Ishikawa (cell line): Measurements from ENCODE around the gene FAM171A1.

Experiments used
- CEBPB ChIP-seq: IDR thresholded peaks from 2 replicates; pipeline ENCODE4 v1.6.1; 2012
- EGR1 ChIP-seq: IDR thresholded peaks from 2 replicates; pipeline ENCODE4 v1.6.1; 2012
- EP300 ChIP-seq: IDR thresholded peaks from 2 replicates; pipeline ENCODE4 v1.6.1; 2012; ENCODE audit warnings: borderline replicate concordance
- MAX ChIP-seq: IDR thresholded peaks from 2 replicates; pipeline ENCODE4 v1.6.1; 2012
- NFIC ChIP-seq: IDR thresholded peaks from 2 replicates; pipeline ENCODE4 v1.6.1; 2012
- REST ChIP-seq: IDR thresholded peaks from 2 replicates; pipeline ENCODE4 v1.6.1; 2012; ENCODE audit warnings: low read depth, mild to moderate bottlenecking
- TAF1 ChIP-seq: IDR thresholded peaks from 2 replicates; pipeline ENCODE4 v1.6.1; 2012; ENCODE audit warnings: low read depth, mild to moderate bottlenecking
- TEAD4 ChIP-seq: IDR thresholded peaks from 2 replicates; pipeline ENCODE4 v1.6.1; 2012
- YY1 ChIP-seq: IDR thresholded peaks from 2 replicates; pipeline ENCODE4 v1.6.1; 2012; ENCODE audit warnings: low read depth
- ZBTB7A ChIP-seq: IDR thresholded peaks from 2 replicates; pipeline ENCODE4 v1.6.1; 2012; ENCODE audit warnings: low read depth

- TF ChIP-seq REST, result no peak
- TF ChIP-seq TEAD4, result no peak
- no peak for TF ChIP-seq EP300
- no peak for TF ChIP-seq TAF1
- TF ChIP-seq NFIC, result no peak
- no peak for TF ChIP-seq EGR1
- TF ChIP-seq CEBPB, result no peak
- TF ChIP-seq YY1, result no peak
- TF ChIP-seq MAX, result no peak
- TF ChIP-seq ZBTB7A, result no peak
Observed at GRCh38 chr10:15238555-15239335, 132.3 kb downstream of the FAM171A1 start.
